ENCODE results near the gene SYNM.
"Not testable (repeated sequence)": the region's sequence is repeated elsewhere in the genome, so short reads cannot be mapped to it uniquely, and the experiment has no call there.

SYNM gene

DNA sequence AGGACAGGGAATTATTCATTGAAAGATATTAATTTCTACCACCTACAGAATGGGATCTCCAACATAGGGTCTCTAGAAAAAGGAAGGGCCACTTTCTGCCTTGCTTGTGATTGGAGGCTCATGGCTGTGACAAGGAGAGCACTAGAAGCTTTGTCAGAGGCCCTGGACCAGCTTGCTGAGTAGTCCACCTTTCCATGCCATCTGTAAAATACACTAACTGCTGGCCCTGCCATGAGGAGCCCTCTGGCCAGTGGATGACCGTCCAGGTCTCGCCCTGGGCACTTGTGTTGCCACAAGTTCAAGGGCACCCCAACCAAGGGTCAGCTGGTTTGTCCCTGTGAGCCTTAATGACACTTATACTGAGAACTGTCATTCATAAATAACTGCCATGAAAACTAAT lies 1.6 kb upstream of the SYNM start:
- no peak for DNase-seq
- intact Hi-C loops (cut with DNase I), result loop anchor here (10.0 kb wide), 1 partner anchor 632 kb away; the partner anchor contains the start of gene LYSMD4

DNA sequence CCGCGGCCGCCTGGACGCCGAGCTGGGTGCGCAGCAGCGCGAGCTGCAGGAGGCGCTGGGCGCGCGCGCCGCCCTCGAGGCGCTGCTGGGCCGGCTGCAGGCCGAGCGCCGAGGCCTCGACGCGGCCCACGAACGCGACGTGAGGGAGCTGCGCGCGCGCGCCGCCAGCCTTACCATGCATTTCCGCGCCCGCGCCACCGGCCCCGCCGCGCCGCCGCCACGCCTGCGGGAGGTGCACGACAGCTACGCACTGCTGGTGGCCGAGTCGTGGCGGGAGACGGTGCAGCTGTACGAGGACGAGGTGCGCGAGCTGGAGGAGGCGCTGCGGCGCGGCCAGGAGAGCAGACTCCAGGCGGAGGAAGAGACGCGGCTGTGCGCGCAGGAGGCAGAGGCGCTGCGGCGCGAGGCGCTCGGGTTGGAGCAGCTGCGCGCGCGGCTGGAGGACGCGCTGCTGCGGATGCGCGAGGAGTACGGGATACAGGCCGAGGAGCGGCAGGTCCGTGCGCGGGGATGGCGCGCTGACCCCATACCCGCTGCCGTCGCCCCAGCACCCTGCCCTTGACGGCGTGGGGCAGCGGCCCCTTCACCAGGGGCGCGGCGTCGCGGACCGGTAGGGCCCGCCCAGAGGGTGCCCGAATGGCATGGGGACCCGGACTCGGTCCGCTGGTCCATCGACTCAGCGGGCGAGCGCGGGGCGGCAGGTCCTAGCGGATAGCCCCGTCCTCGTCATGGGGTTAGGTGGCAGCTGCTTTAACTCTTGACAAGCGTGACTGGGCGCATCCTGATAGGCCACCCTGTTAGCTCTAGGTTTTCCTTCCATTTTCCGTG lies 848 bp downstream of the SYNM start:
- intact Hi-C loops (cut with DNase I), result loop anchor here (1.0 to 10.0 kb wide), 3 partner anchors 17 to 629 kb away; partner anchors contain the start of gene LYSMD4
- peak in 9 of 10 donors; percentile 48 to 96 (median 72) for DNase-seq

GRCh38 chr15:99106417-99107220 lies 1.7 kb downstream of the SYNM start:
- intact Hi-C loops (cut with DNase I), result loop anchor here (2.0 to 10.0 kb wide), 2 partner anchors 16 to 628 kb away; partner anchors contain the start of gene LYSMD4
- DNase-seq, result no peak

- no peak for DNase-seq
- intact Hi-C loops (cut with DNase I), result loop anchor here (10.0 kb wide), 1 partner anchor 626 kb away; the partner anchor contains the start of gene LYSMD4
These were observed 4.1 kb downstream of the SYNM start for GRCh38 chr15:99108993-99109392.

DNA sequence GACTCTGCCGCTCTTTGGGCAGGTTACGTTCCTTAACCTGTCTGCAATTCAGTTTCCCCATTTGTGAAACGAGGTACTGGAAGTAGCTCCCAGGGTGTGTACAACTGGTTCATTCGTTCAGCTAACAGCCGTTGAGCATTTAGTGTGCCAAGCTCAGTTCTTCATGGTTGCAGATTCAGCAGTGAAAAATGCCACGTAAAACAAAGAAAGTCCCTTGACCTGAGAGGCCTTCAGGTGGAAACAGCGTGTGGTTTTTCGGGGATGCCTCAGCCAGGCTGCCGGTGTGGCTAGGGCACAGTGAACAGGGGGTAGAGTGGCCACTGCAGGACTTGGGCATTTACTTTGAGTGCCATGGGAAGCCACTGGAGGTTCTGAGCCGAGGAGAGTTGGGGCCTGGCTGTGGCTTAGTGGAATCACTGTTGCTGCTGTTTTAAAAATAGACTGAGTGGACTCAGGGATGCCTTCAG lies 4.7 kb downstream of the SYNM start:
- peak in 1 of 10 donors; percentile 67 for DNase-seq
- intact Hi-C loops (cut with DNase I), result loop anchor here (10.0 kb wide), 1 partner anchor 625 kb away; the partner anchor contains the start of gene LYSMD4

DNA sequence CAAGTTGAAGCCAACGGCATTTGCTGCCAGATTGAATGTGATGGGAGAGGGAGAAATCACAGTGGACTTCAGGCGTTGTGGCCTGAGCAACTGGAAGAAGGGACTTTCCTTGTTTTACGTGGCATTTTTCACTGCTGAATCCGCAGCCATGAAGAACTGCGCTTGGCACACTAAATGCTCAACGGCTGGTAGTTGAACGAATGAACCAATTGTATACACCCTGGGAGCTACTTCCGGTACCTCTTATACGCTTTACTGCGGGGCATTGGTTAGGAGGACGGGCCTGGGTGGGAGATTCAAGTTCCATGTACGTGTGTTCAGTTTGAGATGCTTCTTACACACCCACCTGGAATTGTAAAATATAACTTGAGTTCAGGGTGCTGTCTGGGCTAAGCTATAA lies 5.2 kb downstream of the SYNM start:
- intact Hi-C loops (cut with DNase I), result no loop called here
- no peak for DNase-seq

DNA sequence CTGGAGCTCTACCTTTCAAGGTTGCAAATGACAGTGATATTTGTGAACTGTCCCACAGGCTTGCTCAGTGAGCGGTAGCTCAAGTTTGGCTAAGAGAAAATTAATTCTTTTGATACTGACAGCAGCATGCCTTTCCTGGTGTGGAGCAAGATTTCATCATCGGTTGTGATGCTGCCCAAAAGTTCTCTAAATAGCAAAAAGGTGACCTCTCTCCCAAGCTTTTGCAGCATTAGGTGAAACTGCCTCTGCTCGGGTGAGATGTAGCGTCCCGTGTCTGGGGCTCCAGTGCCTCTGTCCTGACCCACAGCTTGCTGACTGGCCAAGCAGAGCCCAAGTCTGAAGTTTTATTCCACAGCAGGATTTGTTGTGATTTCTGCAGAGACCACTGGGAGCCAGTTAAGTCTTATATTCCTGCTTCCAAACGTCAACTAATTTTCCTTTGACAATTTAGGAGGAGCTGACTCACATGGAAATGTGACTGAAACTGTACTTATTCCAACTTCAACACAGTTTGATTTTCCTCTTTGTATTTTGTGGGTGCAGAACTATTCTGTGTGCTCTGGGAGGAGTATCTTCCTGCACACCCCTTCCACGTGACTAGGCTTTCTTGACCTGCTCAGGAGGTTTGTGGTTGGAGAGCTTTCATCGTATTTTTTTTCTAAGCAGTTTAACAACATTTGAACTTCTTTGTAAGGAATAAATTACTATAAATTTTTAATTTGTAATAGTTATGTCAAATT lies 5.9 kb downstream of the SYNM start:
- no peak for DNase-seq
- intact Hi-C loops (cut with DNase I), result no loop called here

- intact Hi-C loops (cut with DNase I); DNase-seq: not testable (repeated sequence)
These were observed 6.8 kb downstream of the SYNM start for GRCh38 chr15:99111641-99112040.

GRCh38 chr15:99113547-99114271 lies 8.8 kb downstream of the SYNM start:
- peak in 1 of 10 donors; percentile 28 for DNase-seq
- intact Hi-C loops (cut with DNase I), result no loop called here

DNA sequence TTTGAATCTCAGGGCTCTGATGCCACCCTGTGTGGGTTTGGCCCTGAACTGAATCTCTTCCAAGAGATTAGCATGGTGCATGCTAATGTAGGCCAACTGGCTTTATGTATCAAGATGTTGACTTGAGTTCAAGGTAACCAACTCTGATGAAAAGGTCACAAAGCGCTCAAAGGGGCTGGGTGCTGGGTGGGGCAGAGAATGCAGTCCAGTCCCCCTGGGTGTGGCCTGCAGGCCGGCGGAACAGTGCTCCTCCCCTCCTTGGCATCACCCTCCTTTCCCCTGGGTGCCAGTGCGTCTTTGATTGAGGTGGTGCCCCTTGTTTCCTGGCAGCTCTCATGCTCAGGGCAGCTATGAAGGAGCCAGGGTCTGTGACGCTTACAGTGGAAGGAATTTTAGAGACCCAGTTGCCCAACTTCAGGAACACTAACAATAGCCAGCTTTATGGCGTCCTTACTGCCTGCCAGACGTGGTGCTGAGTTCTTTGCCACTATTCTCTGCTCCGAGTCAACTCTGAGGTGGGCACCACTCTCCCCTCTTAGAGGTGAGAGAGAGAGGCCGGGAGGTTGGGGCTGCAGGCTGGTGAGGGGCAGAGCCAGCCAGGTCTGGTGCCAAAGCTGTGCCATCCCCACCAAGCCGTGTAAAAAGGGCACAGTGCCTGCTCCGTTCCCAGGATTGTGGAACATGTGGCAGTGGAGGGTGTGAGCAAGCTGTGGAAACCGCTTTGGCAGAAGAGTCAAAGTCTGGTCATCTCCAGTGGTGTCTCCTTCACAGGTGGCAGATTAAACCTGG lies 9.8 kb downstream of the SYNM start:
- peak in 2 of 10 donors; percentile 33 to 51 for DNase-seq
- intact Hi-C loops (cut with DNase I), result no loop called here

DNA sequence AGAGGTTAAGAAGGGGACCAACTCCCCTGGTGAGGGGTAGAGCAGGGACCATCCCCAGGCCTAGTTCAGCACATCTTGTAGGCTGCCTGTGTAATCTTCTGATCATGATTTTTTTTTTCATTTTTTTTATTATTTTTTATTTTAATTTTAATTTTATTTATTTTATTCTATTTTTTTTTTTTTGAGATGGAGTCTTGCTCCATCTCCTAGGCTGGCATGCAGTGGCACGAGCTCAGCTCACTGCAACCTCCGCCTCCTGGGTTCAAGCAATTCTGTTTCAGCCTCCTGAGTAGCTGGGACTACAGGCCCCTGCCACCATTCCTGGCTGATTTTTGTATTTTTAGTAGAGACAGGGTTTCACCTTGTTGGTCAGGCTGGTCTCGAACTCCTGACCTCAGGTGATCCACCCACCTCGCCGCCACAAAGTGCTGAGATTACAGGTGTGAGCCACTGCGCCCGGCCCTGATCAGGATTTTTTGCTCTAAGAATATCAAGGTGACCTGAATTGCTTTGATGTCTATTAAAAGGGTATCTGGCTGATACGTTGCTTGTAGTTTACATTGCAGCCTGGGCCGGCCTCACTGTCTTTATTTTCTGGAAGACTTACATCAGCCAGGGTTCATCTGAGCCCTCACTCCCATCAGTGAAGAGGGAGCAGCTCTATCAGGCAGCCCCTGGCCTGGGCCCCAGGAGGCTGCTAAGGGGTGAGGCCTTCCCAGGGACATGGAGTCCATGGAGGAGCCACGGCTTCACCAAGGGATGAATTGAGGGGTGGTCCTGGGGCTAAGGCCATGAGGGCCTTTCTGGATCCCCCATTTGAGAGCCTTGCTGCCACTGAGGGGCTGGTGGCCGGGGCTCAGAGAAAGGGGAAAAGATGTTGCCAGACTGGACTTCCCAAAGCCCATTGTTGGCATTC lies 10.7 kb downstream of the SYNM start:
- intact Hi-C loops (cut with DNase I), result no loop called here
- peak in 2 of 10 donors; percentile 44 to 52 for DNase-seq

GRCh38 chr15:99117111-99117510 lies 12.2 kb downstream of the SYNM start:
- intact Hi-C loops (cut with DNase I), result no loop called here
- peak in 1 of 10 donors; percentile 53 for DNase-seq

GRCh38 chr15:99117563-99118257 lies 12.8 kb downstream of the SYNM start:
- peak in 2 of 10 donors; percentile 61 to 62 for DNase-seq
- intact Hi-C loops (cut with DNase I), result no loop called here

- intact Hi-C loops (cut with DNase I), result no loop called here
- DNase-seq, result peak in 1 of 10 donors; percentile 18
These were observed 13.4 kb downstream of the SYNM start for GRCh38 chr15:99118258-99118632.

DNA sequence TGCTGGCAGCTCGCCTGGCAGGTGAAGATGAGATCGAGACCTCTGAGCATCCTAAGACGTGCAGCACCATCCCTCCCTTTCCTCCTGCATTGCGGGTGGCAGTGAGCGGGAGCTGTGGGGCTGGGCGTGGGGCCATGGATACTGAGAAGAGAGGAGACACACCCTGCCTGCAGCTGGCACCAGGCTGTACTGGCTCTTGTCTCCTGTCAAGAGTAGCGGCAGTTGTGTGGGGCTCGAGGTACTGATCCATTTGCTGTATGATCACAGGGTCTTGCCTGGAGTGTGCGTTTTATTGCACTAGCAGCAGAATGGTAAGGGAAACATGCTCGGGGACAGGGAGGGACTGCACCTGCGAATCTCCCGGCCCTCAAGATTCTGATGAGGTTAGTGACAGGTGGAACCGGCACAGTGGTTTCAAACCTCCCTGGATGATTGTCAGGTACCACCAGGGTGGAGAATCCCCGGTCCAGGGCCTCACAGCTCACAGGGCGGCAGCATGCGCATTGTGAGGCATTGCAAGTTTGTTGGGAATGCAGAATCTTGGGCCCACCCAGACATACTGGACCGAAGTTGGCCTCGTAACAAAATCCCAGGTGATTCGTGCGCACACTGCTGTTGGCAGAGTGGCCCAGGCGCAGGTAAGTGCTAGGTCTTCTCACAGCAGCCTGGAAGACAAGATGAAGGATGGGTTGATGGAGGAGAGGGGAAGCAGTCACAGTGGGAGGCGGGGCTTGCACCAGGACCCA lies 14.1 kb downstream of the SYNM start:
- DNase-seq, result peak in 2 of 10 donors; percentile 63 to 81
- intact Hi-C loops (cut with DNase I), result no loop called here

DNA sequence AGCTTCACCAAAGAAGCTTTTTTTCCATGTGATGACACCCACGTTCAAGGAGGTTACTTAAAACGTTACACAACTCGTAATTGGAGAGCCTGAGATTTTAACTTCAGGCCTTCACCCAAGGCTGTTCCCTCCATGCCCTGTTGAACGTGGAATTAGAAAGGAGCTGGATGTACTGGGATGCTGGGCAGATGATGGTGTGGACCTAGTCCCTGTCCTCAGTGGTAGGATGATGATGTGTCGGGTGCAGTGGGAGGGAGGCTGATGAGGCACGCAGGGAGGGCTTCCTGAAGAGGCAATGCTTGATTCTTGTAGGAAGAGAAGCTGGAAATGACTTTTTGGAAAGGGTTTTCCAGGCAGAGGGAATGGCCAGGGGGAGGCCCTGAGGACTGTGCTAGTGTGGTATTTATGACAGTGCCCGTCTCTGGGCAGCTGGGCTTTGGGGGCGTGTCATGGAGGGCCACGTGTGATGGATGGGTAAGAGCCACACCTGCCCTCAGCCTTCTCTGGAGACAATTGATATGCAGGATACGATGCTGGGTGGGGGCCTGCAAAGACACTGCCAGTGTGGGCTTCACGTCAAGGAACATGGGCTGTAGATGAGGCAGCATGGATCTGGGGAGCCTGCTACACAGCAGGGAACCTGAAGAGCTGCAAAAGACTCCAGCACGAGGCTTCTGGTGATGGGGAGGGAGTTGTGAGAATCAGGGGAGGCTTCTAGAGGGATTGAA lies 15.3 kb downstream of the SYNM start:
- peak in 2 of 10 donors; percentile 27 to 58 for DNase-seq
- intact Hi-C loops (cut with DNase I), result no loop called here

Measured in posterior cingulate gyrus (tissue), 11 donors.